A673 (cell line): ENCODE results near the gene SPPL3. TPM values are rescaled to one million over a fixed set of nuclear protein-coding genes. Genes with fewer than 3 reads are reported as not detected.

Experiments used
- BruUV-seq: library from RNA; stranded (reverse); fragments of 400-500 nt; replicated peaks from 2 replicates; lab custom pipeline; 2021; lab: Mats Ljungman, UMichigan
- CTCF ChIA-PET: fragments of 300-600 bp; sonication (Branson Sonifier 250); formaldehyde crosslinking; loops from one replicate; lab custom pipeline; 2022; ENCODE audit warnings: antibody characterized with exemption; lab: Charles Lee
- POLR2A ChIA-PET: fragments of 300-600 bp; sonication (Branson Sonifier 250); formaldehyde crosslinking; loops from one replicate; lab custom pipeline; 2022; ENCODE audit warnings: antibody characterized with exemption; ENCODE audit not compliant: low non-redundant PET; lab: Charles Lee
- DNase-seq: peaks from one replicate; pipeline ENCODE4 v3.0.0-alpha.2; 2015; ENCODE audit warnings: low spot score
- H3K27ac ChIP-seq: fragments of 200-600 bp; sonication (generic); 2 replicates; pipeline ENCODE4 v1.5.1; 2016; ENCODE audit warnings: mixed run types, low read depth, mild to moderate bottlenecking, mixed read lengths, antibody characterized with exemption, low read length; ENCODE audit not compliant: poor library complexity, severe bottlenecking
- H3K27me3 ChIP-seq: fragments of 200-600 bp; sonication (generic); replicated peaks from 2 replicates; pipeline ENCODE4 v1.6.1; 2017; ENCODE audit warnings: mixed run types, low read depth, mild to moderate bottlenecking, mixed read lengths, antibody characterized with exemption, low read length; ENCODE audit not compliant: insufficient read depth, poor library complexity
- H3K36me3 ChIP-seq: fragments of 200-600 bp; sonication (generic); 2 replicates; pipeline ENCODE4 v1.6.1; 2016; ENCODE audit warnings: mixed run types, mild to moderate bottlenecking, mixed read lengths, antibody characterized with exemption, low read length; ENCODE audit not compliant: insufficient read depth, poor library complexity, severe bottlenecking
- H3K4me1 ChIP-seq: fragments of 200-600 bp; sonication (generic); 2 replicates; pipeline ENCODE4 v1.6.1; 2017; ENCODE audit warnings: mixed run types, mild to moderate bottlenecking, mixed read lengths, antibody characterized with exemption, low read length; ENCODE audit not compliant: insufficient read depth, poor library complexity, severe bottlenecking
- H3K4me3 ChIP-seq: fragments of 200-600 bp; sonication (generic); 2 replicates; pipeline ENCODE4 v1.5.1; 2016; ENCODE audit warnings: low read depth, mixed run types, mild to moderate bottlenecking, mixed read lengths, low read length; ENCODE audit not compliant: poor library complexity, severe bottlenecking
- H3K9me3 ChIP-seq: fragments of 200-600 bp; sonication (generic); 2 replicates; pipeline ENCODE4 v1.6.1; 2016; ENCODE audit warnings: mixed run types, low read depth, mild to moderate bottlenecking, mixed read lengths, antibody characterized with exemption, low read length; ENCODE audit not compliant: poor library complexity, severe bottlenecking
- EZH2 ChIP-seq: fragments of 200-600 bp; sonication (generic); IDR thresholded peaks from 2 replicates; pipeline ENCODE4 v1.6.1; 2017; ENCODE audit warnings: borderline replicate concordance, low read depth, mild to moderate bottlenecking, mixed read lengths, antibody characterized with exemption, low read length; ENCODE audit not compliant: poor library complexity, severe bottlenecking
- intact Hi-C: fragments of 100-400 bp; cut with micrococcal nuclease; formaldehyde crosslinking; loops from one replicate; pipeline ENCODE4 v1.10.0; 2022; ENCODE audit not compliant: unreplicated experiment
- total RNA-seq: library from RNA; stranded (reverse); gene quantifications from 2 replicates; pipeline ENCODE4 v1.2.3, GENCODE V29; 2021
- TF ChIP-seq, protein P1 (sequence below): fragments of 300-800, 200-600 bp; sonication (generic); conservative IDR thresholded peaks from 2 replicates; pipeline ENCODE4 v1.5.1; 2017; ENCODE audit warnings: low read depth, mild to moderate bottlenecking, antibody characterized with exemption, low read length, moderate library complexity, mixed read lengths

The SPPL3 gene
- total RNA-seq, 1 experiment from 2014 or later: 46.9 TPM

DNA sequence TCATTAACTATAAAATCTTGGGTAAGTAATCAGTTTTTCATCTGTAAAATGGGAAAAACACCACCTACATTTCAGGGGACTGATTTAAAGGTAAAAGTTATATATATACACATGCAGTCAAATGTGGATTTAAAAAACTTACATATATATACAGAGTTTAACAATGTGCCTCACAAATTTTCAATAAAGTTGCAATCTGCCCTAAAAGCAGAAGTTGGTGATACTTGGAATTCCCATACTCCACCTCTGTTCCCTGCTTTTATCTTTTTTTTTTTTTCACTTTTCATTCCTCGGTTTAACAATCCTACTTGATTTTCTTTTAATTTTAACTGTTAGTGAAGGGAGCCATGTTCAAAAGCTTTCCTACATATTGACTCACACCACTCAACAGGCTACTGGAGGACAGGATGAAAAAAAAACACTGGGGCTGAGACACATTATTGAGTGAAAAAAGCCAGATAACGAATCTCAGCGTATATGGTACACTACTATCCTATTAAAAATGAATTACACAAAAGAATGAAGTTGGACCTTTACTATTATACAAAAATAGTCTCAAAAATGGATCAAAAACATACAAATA lies 24.3 kb downstream of the SPPL3 start:
- no TSS peak for BruUV-seq
- Histone ChIP-seq H3K4me3 (no peak overlapping the region), H3K9me3 (no peaks in the 10 kb centered on the region), H3K4me1 (no peaks in the 10 kb centered on the region), H3K36me3 (no peaks in the 10 kb centered on the region), H3K27me3 (no peaks in the 10 kb centered on the region), H3K27ac (no peak overlapping the region)
- ChIA-PET CTCF (no interaction called here), POLR2A (interaction anchor here (0.7 kb wide), 1 partner anchor 61 kb away, joined by 3 read pairs; no protein-coding TSS in a partner anchor)
- intact Hi-C loops: no loop called here
- TF ChIP-seq, protein P1, sequence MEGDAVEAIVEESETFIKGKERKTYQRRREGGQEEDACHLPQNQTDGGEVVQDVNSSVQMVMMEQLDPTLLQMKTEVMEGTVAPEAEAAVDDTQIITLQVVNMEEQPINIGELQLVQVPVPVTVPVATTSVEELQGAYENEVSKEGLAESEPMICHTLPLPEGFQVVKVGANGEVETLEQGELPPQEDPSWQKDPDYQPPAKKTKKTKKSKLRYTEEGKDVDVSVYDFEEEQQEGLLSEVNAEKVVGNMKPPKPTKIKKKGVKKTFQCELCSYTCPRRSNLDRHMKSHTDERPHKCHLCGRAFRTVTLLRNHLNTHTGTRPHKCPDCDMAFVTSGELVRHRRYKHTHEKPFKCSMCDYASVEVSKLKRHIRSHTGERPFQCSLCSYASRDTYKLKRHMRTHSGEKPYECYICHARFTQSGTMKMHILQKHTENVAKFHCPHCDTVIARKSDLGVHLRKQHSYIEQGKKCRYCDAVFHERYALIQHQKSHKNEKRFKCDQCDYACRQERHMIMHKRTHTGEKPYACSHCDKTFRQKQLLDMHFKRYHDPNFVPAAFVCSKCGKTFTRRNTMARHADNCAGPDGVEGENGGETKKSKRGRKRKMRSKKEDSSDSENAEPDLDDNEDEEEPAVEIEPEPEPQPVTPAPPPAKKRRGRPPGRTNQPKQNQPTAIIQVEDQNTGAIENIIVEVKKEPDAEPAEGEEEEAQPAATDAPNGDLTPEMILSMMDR: no peak
- no peak for TF ChIP-seq EZH2
- DNase-seq: no peak

DNA sequence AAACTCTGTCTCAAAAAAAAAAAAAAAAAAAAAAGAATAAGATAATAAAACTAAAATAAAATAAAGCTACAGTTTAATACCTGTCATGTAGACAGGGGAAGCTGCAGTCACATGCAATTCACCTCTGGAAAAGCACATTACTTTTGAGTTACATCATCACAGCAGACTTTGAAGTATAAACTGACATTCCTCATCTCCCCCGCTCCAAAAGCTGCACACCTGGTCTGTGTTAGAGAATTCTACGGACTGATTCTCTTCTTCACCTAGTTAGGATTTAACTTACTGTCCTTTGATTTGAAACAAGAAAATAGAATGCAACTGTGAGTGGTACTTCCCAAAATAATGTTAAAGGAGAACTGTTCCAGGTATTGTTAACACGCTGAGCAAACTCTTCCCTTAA lies 25.1 kb downstream of the SPPL3 start:
- no peak for DNase-seq
- TF ChIP-seq, protein P1: no peak
- TF ChIP-seq EZH2: no peak
- ChIA-PET POLR2A (no interaction called here), CTCF (no interaction called here)
- no TSS peak for BruUV-seq
- Histone ChIP-seq H3K4me3 (no peak overlapping the region), H3K9me3 (no peaks in the 10 kb centered on the region), H3K36me3 (no peaks in the 10 kb centered on the region), H3K27me3 (no peaks in the 10 kb centered on the region), H3K27ac (no peak overlapping the region), H3K4me1 (no peaks in the 10 kb centered on the region)
- intact Hi-C loops: no loop called here

DNA sequence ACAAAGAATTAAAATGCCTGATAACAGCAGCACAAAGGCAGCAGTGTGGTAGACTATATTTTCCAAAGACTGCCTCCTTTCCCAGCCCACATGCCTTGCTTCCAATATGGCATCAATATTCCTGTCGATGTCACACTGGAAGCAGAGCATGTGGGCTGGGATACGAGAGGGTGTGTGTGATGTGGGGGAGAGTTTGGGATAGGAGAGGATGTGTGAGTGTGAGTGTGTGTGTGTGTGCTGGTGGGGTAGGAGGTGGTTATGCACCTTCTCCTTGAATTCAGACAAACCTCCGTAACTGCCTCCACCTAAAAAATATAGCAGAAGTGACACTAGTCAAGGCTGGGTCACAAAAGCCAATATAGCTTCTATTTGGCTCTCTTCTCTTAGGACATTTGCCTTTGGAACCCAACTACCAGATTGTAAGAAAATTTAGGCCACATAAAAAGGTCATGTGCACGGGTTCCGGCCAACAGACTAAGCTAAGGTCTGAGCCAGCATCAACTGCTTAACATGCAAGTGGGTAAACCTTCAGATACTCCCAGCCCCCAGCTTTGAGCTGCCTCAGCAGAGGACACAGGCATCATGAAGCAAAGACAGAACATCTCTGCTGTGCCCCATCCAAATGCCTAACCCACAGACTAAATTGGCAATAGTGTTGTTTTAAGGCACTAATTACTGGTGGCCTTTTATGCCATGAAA lies 29.5 kb downstream of the SPPL3 start:
- Histone ChIP-seq H3K36me3 (no peaks in the 10 kb centered on the region), H3K9me3 (no peaks in the 10 kb centered on the region), H3K4me1 (no peaks in the 10 kb centered on the region), H3K27ac (no peak overlapping the region), H3K27me3 (no peaks in the 10 kb centered on the region), H3K4me3 (no peak overlapping the region)
- intact Hi-C loops: no loop called here
- ChIA-PET CTCF (interaction anchor here (0.5 kb wide), 1 partner anchor 18 kb away, joined by 3 read pairs; no protein-coding TSS in a partner anchor), POLR2A (no interaction called here)
- BruUV-seq: no TSS peak
- TF ChIP-seq, protein P1: no peak
- TF ChIP-seq EZH2: no peak
- DNase-seq: no peak
